HG02938 (cell line): ENCODE measurements around the gene FETUB.
"Not testable (repeated sequence)": the region's sequence is repeated elsewhere in the genome, so short reads cannot be mapped to it uniquely, and the experiment has no call there.

ENCODE experiments used
- ATAC-seq: cut with Tn5 transposase; IDR thresholded peaks from one replicate; pipeline ENCODE4 v1.9.1; 2021; ENCODE audit warnings: mild to moderate bottlenecking, moderate library complexity; ENCODE audit not compliant: unreplicated experiment

Gene FETUB

GRCh38 chr3:186630950-186631641 lies 9.1 kb upstream of the FETUB start:
- no peak for ATAC-seq

- no peak for ATAC-seq
Measured at GRCh38 chr3:186633481-186633880, 6.7 kb upstream of the FETUB start.

GRCh38 chr3:186634207-186634606 lies 6.0 kb upstream of the FETUB start:
- ATAC-seq: not testable (repeated sequence)

GRCh38 chr3:186635532-186635931 lies 4.7 kb upstream of the FETUB start:
- ATAC-seq: no peak

- no peak for ATAC-seq
Measured at GRCh38 chr3:186636536-186636935, 3.7 kb upstream of the FETUB start.

- no peak for ATAC-seq
Measured at GRCh38 chr3:186637686-186638085, 2.5 kb upstream of the FETUB start.

GRCh38 chr3:186638259-186638658 lies 1.9 kb upstream of the FETUB start:
- no peak for ATAC-seq

- no peak for ATAC-seq
Measured at GRCh38 chr3:186640473-186640818, 247 bp downstream of the FETUB start.

GRCh38 chr3:186640929-186641328 lies 730 bp downstream of the FETUB start:
- ATAC-seq: no peak

GRCh38 chr3:186642014-186642413 lies 1.8 kb downstream of the FETUB start:
- ATAC-seq: no peak

- no peak for ATAC-seq
Measured at GRCh38 chr3:186643493-186643892, 3.3 kb downstream of the FETUB start.

- no peak for ATAC-seq
Measured at GRCh38 chr3:186644683-186645082, 4.5 kb downstream of the FETUB start.

GRCh38 chr3:186646106-186646505 lies 5.9 kb downstream of the FETUB start:
- ATAC-seq: no peak

- ATAC-seq: no peak
Measured at GRCh38 chr3:186646841-186647240, 6.6 kb downstream of the FETUB start.

- ATAC-seq: no peak
Measured at GRCh38 chr3:186648851-186649250, 8.7 kb downstream of the FETUB start.

GRCh38 chr3:186651678-186652215 lies 11.5 kb downstream of the FETUB start:
- no peak for ATAC-seq

GRCh38 chr3:186653080-186653707 lies 13.0 kb downstream of the FETUB start:
- peak; percentile 93 for ATAC-seq

GRCh38 chr3:186653984-186654383 lies 13.8 kb downstream of the FETUB start:
- no peak for ATAC-seq

GRCh38 chr3:186663361-186664118 lies 23.3 kb downstream of the FETUB start:
- ATAC-seq: no peak

- ATAC-seq: no peak
Measured at GRCh38 chr3:186664119-186664495, 23.9 kb downstream of the FETUB start.

- ATAC-seq: no peak
Measured at GRCh38 chr3:186664506-186664905, 24.3 kb downstream of the FETUB start.
